Thoracic aorta (tissue), 2 donors: ENCODE measurements around the gene FUZ. TPM values are rescaled to one million over a fixed set of nuclear protein-coding genes. Genes with fewer than 3 reads are reported as not detected.
A peak's percentile ranks its signal among the peaks of the same experiment; 100 is the strongest.

ENCODE experiments used
- ATAC-seq: fragments of 150-250 bp; one replicate; pipeline ENCODE4 v1.8.0; 2017; ENCODE audit warnings: low read depth; ENCODE audit not compliant: insufficient number of reproducible peaks, low FRiP score
- DNase-seq: peaks from one replicate; pipeline ENCODE4 v3.0.0-alpha.2; 2020; ENCODE audit warnings: low spot score
- H3K27ac ChIP-seq, 2 donors: fragments of 200-600 bp; sonication (generic); 1 replicate in 1 of 2; 2 replicates in 1 of 2; pipeline ENCODE4 v1.5.1; 2016; ENCODE audit warnings: mild to moderate bottlenecking in 2 of 2, moderate library complexity in 2 of 2
- H3K27me3 ChIP-seq: fragments of 200-600 bp; sonication (generic); replicated peaks from 2 replicates; pipeline ENCODE4 v1.6.0; 2016; ENCODE audit warnings: mild to moderate bottlenecking; ENCODE audit not compliant: insufficient read depth
- H3K36me3 ChIP-seq: fragments of 200-600 bp; sonication (generic); one replicate; pipeline ENCODE4 v1.5.1; 2016
- H3K4me1 ChIP-seq, 2 donors: fragments of 200-600 bp; sonication (generic); 1 replicate in 1 of 2; 2 replicates in 1 of 2; pipeline versions ENCODE4 v1.5.1 to v1.6.0; 2016; ENCODE audit warnings: low read depth in 2 of 2, mild to moderate bottlenecking in 1 of 2; ENCODE audit not compliant: control insufficient read depth in 1 of 2
- H3K4me3 ChIP-seq: fragments of 200-600 bp; sonication (generic); 2 replicates; pipeline ENCODE4 v1.5.1; 2016; ENCODE audit warnings: mild to moderate bottlenecking
- H3K9me3 ChIP-seq: fragments of 200-600 bp; sonication (generic); 2 replicates; pipeline ENCODE4 v1.5.1; 2016
- CTCF ChIP-seq: fragments of 200-600 bp; sonication (generic); IDR thresholded peaks from one replicate; pipeline ENCODE4 v1.5.1; 2019; ENCODE audit warnings: antibody characterized with exemption
- total RNA-seq, 2 donors: library from RNA; depleted of rRNA; stranded (reverse); fragments of >200 nt; gene quantifications; one replicate each; pipeline versions ENCODE4 v1.1.0 to v1.2.3, GENCODE V29; 2016

Gene FUZ
- total RNA-seq, 2 donors from 2014 or later: 23.6 to 27.3 TPM

- Histone ChIP-seq H3K27ac (no peak overlapping the region), H3K4me1 (peaks cover 5 to 17% of the 10 kb centered on the region in 2 donors), H3K9me3 (no peaks in the 10 kb centered on the region), H3K4me3 (no peak overlapping the region), H3K27me3 (no peaks in the 10 kb centered on the region), H3K36me3 (peaks cover 20% of the 10 kb centered on the region)
- no peak for TF ChIP-seq CTCF
- no peak for ATAC-seq
- no peak for DNase-seq
Observed at GRCh38 chr19:49807058-49807903, 5.8 kb downstream of the FUZ start.

GRCh38 chr19:49806620-49806959 is 6.5 kb downstream of the FUZ start:
- Histone ChIP-seq H3K4me1 (peaks cover 5 to 24% of the 10 kb centered on the region in 2 donors), H3K27ac (no peak overlapping the region), H3K4me3 (no peak overlapping the region), H3K27me3 (no peaks in the 10 kb centered on the region), H3K9me3 (no peaks in the 10 kb centered on the region), H3K36me3 (peaks cover 20% of the 10 kb centered on the region)
- TF ChIP-seq CTCF: no peak
- no peak for DNase-seq
- ATAC-seq: no peak

- no peaks in the 10 kb centered on the region for H3K9me3 ChIP-seq
- H3K27ac ChIP-seq: no peak overlapping the region
- no peak overlapping the region for H3K4me3 ChIP-seq
- peaks cover 5 to 24% of the 10 kb centered on the region in 2 donors for H3K4me1 ChIP-seq
- ATAC-seq (no peak), DNase-seq (no peak)
- H3K36me3 ChIP-seq: peaks cover 21% of the 10 kb centered on the region
- TF ChIP-seq CTCF: no peak
- no peaks in the 10 kb centered on the region for H3K27me3 ChIP-seq
Observed at GRCh38 chr19:49805822-49806619, 7.1 kb downstream of the FUZ start.

GRCh38 chr19:49803529-49803856 is 9.6 kb downstream of the FUZ start:
- DNase-seq: no peak
- Histone ChIP-seq H3K4me1 (peaks cover 0 to 10% of the 10 kb centered on the region in 2 donors), H3K36me3 (peaks cover 43% of the 10 kb centered on the region), H3K9me3 (no peaks in the 10 kb centered on the region), H3K27me3 (no peaks in the 10 kb centered on the region), H3K4me3 (no peak overlapping the region), H3K27ac (no peak overlapping the region)
- no peak for TF ChIP-seq CTCF
- ATAC-seq: no peak

GRCh38 chr19:49802836-49803528 is 10.1 kb downstream of the FUZ start:
- no peaks in the 10 kb centered on the region for H3K9me3 ChIP-seq
- H3K4me1 ChIP-seq: peaks cover 0 to 7% of the 10 kb centered on the region in 2 donors
- H3K27me3 ChIP-seq: no peaks in the 10 kb centered on the region
- peak overlapping the region in 1 of 2 donors; percentile 5 for H3K27ac ChIP-seq
- DNase-seq (no peak), ATAC-seq (no peak)
- peaks cover 48% of the 10 kb centered on the region for H3K36me3 ChIP-seq
- no peak for TF ChIP-seq CTCF
- H3K4me3 ChIP-seq: no peak overlapping the region
